GM18867 (cell line): ENCODE measurements around the gene NLGN3.

ENCODE experiments used
- ATAC-seq: cut with Tn5 transposase; IDR thresholded peaks from one replicate; pipeline ENCODE4 v1.9.1; 2021; ENCODE audit warnings: mild to moderate bottlenecking, moderate library complexity; ENCODE audit not compliant: unreplicated experiment

NLGN3 gene

GRCh38 chrX:71210816-71211215 lies 66.2 kb downstream of the NLGN3 start:
- no peak for ATAC-seq

DNA sequence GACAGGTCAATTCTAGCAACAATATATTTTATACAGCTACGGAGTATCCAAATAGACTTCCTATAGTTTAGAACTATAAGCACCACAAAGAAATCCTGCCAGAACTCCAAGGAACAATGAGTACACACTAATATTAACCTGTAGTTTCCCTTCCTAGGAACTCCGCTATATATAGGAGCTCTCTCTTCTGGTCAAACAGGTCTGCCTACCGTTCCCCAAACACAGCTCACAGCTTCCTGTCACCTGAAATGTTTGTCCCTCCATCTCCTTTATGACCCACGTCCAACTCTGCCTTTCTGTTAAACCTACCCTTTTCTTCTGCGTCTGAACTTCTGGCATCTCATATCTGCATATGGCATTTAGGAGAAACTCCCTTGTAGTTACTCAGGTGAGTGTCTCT lies 67.9 kb downstream of the NLGN3 start:
- no peak for ATAC-seq

DNA sequence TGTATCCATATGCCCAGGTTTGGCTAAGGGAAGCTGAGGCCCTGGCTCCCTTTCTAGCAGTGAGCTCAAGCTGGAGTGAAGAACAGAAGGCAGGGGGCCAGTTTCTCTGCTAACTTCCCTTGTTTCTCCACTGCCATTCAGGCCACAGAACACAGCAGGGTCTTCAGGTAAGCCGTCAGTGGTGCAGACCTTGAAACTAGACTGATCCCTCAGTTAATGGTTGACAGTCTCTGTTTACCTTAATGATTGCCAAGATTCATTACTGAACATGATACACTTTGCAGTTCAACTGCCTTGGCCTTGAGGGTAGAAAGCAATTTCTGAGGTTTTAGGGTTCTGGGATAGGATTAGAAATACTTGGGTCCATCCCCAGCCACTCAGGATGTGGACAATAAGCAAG lies 69.5 kb downstream of the NLGN3 start:
- ATAC-seq = no peak

DNA sequence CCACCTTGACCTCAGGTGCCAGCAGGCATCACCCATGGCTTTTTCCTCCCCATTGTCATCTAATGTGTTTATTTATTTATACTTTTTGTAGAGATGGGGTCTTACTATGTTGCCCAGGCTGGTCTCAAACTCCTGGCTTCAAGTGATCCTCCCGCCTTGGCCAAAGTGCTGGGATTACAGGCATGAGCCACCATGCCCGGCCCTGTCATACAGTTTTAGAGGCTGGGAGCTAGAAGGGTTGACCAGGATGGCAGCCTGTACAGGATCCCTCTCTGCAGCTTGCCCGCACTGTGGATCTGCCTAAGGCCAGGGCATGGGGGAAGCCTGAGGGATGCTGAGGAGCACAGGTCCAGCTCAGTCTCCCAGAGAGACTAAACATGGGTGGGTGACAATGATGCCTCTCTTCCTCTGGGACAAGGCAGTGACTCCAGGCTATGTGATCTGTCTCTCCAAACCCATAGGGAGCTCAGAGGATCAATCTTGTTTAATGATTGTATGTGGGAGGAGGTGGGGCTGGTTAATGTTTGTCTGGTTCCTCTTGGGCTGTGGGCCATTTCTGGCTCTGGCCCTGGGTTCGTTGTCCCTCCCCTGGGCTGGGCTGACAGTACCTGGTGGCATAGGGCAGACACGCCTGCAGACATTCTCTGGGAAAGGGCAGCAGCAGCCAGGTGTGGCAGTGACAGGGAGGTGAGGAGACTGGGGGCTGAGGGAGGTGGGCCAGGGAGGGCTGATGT lies 70.1 kb downstream of the NLGN3 start:
- ATAC-seq = no peak

GRCh38 chrX:71215338-71215912 lies 70.8 kb downstream of the NLGN3 start:
- ATAC-seq = no peak

- no peak for ATAC-seq
Observed at GRCh38 chrX:71216485-71216884, 71.8 kb downstream of the NLGN3 start.

DNA sequence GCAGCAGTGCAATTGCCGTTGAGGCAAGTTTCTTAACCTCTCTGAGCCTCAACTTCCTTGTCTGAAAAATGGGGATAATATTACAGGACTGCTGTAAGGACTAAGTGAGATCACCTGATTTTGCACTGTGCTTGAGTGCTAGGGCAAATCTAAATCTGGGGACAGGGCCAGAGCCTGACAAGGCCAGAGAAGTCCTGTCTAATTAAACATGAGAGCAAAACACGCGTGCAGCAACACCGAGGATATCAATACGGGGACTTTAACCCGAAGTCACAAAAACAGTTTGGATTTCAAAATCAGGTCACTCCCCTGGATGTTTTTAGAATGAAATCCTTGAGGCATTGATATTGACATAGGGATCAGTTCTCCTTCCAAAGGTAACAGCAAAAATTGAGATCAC lies 72.7 kb downstream of the NLGN3 start:
- no peak for ATAC-seq
